ENCODE measurements around the gene NLRP6. TPM values are rescaled to one million over a fixed set of nuclear protein-coding genes. Genes with fewer than 3 reads are reported as not detected.
"Not testable (repeated sequence)": the region's sequence is repeated elsewhere in the genome, so short reads cannot be mapped to it uniquely, and the experiment has no call there.

The NLRP6 gene
- total RNA-seq, 1 donor from 2014 or later = not detected

- no peak for DNase-seq (ENCODE audit: low read depth)
Observed at GRCh38 chr11:281486-282161, 3.4 kb downstream of the NLRP6 start.

GRCh38 chr11:282171-282570 is 4.0 kb downstream of the NLRP6 start:
- DNase-seq (ENCODE audit: low read depth) = no peak

GRCh38 chr11:282630-283360 is 4.6 kb downstream of the NLRP6 start:
- DNase-seq (ENCODE audit: low read depth) = no peak

- DNase-seq (ENCODE audit: low read depth) = no peak
Observed at GRCh38 chr11:283405-284104, 5.3 kb downstream of the NLRP6 start.

GRCh38 chr11:284105-285020 is 6.2 kb downstream of the NLRP6 start:
- DNase-seq (ENCODE audit: low read depth) = no peak

- DNase-seq (ENCODE audit: low read depth) = no peak
Observed at GRCh38 chr11:285021-285893, 7.0 kb downstream of the NLRP6 start.

- DNase-seq (ENCODE audit: low read depth) = no peak
Observed at GRCh38 chr11:285894-286220, 7.7 kb downstream of the NLRP6 start.

- not testable (repeated sequence) for DNase-seq (ENCODE audit: low read depth)
Observed at GRCh38 chr11:286977-287820, 9.0 kb downstream of the NLRP6 start.

GRCh38 chr11:287821-288477 is 9.7 kb downstream of the NLRP6 start:
- DNase-seq (ENCODE audit: low read depth) = no peak

GRCh38 chr11:288478-289397 is 10.5 kb downstream of the NLRP6 start, which contains the start of gene PGGHG:
TSS of gene PGGHG (plus strand) at chr11:289126. CDS start at chr11:289817, 691 bp downstream.
- DNase-seq (ENCODE audit: low read depth) = no peak

GRCh38 chr11:289398-289711 is 11.1 kb downstream of the NLRP6 start:
- no peak for DNase-seq (ENCODE audit: low read depth)

GRCh38 chr11:289712-290620 is 11.8 kb downstream of the NLRP6 start:
- no peak for DNase-seq (ENCODE audit: low read depth)

GRCh38 chr11:290621-291231 is 12.5 kb downstream of the NLRP6 start:
- DNase-seq (ENCODE audit: low read depth) = no peak

- DNase-seq (ENCODE audit: low read depth) = no peak
Observed at GRCh38 chr11:291281-292210, 13.3 kb downstream of the NLRP6 start.

- no peak for DNase-seq (ENCODE audit: low read depth)
Observed at GRCh38 chr11:292211-293121, 14.3 kb downstream of the NLRP6 start.
